Activated T-cell treated with anti-CD3 and anti-CD28 coated beads, Interleukin-2, amount 50 U/mL, for 24 hours (primary cell): ENCODE data around the gene NAV1.
"Not testable (repeated sequence)": the region's sequence is repeated elsewhere in the genome, so short reads cannot be mapped to it uniquely, and the experiment has no call there.

Source experiments
- DNase-seq: peaks from one replicate; pipeline ENCODE4 v3.0.0-alpha.2; 2020
- H3K27ac Mint-ChIP-seq: 2 replicates; pipeline ENCODE4 v1.8.0; 2020; ENCODE audit warnings: mild to moderate bottlenecking, mixed read lengths
- H3K27me3 Mint-ChIP-seq: 2 replicates; pipeline ENCODE4 v1.8.0; 2020; ENCODE audit warnings: mixed read lengths
- H3K36me3 Mint-ChIP-seq: 2 replicates; pipeline ENCODE4 v1.8.0; 2020; ENCODE audit warnings: low read depth, mixed read lengths
- H3K4me1 Mint-ChIP-seq: 2 replicates; pipeline ENCODE4 v1.8.0; 2020; ENCODE audit warnings: low read depth, mixed read lengths
- H3K4me3 Mint-ChIP-seq: 2 replicates; pipeline ENCODE4 v1.8.0; 2020; ENCODE audit warnings: mild to moderate bottlenecking, moderate library complexity, mixed read lengths
- H3K9me3 Mint-ChIP-seq: 2 replicates; pipeline ENCODE4 v1.8.0; 2020; ENCODE audit warnings: mixed read lengths

NAV1 gene

DNA sequence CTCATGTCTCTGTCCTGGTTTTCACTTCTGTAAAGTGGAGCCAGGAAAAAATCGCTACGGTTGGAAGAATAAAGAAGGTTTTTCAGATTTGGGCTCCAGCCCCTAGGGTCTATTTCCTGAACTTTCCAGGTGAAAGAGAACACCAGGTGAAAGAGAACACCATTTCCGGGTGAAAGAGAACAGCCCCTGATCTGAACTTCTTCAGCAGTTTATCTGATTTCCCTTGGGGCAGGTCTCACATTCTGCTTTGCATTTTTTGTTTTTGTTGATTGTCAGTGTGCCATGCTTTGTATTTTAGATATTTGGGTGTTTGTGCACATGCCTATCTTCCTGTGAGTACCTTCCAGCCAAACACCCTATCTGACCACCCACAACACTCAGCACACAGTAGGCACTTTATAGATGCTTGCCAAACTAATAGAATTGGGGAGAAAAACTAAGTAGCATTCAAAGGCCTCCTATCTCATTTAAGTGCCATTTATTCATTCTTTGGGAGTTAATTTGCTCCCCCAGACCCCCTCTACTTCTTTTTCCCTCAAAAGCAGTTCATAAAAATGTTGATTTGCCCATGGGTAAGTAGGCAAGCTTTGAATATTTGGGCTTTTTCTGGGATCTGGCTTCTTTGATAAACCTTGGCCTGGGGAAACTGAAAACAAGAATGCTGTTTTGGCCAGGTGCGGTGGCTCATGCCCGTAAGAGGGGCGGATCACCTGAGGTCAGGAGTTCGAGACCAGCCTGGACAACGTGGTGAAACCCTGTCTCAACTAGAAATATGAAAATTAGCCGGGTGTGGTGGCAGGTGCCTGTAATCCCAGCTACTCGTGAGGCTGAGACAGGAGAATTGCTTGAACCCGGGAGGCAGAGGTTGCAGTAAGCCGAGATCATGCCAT lies 2.2 kb downstream of the NAV1 start:
- Mint-ChIP-seq H3K4me1 (peaks cover 18% of the 10 kb centered on the region), H3K27ac (no peak overlapping the region), H3K36me3 (no peaks in the 10 kb centered on the region), H3K4me3 (no peak overlapping the region), H3K9me3 (no peaks in the 10 kb centered on the region), H3K27me3 (peaks cover 59% of the 10 kb centered on the region)
- DNase-seq = no peak

DNA sequence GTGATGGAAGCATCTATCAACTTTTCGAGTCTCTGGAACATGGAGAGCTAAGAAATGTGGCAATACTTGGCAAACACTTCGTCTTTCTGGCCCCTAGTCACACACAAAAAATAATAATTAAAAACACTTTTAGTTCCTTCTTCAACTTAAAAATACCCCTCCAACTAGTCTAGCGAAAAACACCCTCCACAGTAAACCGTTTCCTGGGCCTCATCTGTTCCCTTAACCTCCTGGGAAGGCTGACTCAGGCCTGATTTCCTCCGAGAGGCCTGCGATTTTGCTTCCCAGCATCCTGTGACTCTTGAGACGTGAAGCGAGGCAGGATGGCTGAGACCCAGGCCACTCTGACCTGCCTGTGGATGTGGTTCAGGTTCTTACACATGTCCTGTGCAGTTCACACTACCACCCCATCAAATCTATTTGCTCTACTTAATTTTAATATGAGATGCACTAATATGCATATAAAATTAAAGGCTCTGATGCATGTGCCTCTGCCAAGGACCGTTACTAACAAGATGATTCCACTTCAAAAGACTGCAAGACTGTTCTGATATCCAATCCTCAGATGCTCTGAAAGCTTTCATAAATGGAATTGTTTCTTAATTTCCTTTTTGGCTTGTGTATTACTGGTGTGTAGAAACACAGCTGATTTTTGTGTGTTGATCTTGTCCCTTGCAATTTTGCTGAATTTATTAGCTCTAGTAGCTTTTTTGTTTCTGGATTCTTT lies 3.5 kb downstream of the NAV1 start:
- no peak for DNase-seq
- no peak overlapping the region for H3K27ac Mint-ChIP-seq
- H3K27me3 Mint-ChIP-seq = peaks cover 46% of the 10 kb centered on the region
- no peaks in the 10 kb centered on the region for H3K36me3 Mint-ChIP-seq
- H3K9me3 Mint-ChIP-seq = no peaks in the 10 kb centered on the region
- peaks cover 18% of the 10 kb centered on the region for H3K4me1 Mint-ChIP-seq
- H3K4me3 Mint-ChIP-seq = no peak overlapping the region

DNA sequence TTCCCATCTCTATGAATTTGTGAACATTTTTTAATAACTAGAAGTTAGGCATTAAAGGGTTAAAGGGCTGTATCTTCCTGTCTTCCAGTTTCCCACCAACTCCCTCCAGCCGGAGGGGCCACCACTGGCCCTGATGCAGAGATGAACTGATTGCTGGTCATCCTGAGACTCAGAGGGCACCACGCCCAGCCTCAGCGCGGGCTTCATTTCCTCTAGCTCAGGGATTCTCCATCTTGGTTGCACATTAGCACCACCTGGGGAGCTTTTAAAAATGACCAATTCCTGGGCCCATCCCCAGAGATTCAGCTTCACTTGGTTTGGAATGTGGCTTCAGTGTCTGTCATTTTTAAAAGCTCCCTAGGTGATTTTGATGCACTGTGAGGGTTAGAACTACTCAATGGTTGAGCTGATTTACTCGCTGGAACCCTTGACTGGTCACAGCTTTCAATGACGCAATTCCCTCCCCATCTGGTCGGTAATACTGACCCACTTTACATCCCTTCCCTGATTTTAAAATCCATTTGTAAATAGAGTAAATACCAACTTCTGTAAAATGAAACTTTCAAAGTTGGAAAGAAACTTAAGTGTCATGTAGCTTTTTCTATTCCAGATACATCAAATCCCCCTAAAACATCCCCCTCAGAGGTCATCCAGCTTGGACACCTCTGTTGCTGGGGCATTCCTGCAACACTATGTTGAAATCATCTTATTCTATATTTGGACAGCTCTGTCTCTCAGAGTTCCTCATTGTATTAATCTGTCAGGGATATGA lies 5.1 kb downstream of the NAV1 start:
- no peak for DNase-seq
- H3K4me1 Mint-ChIP-seq = peaks cover 12% of the 10 kb centered on the region
- no peaks in the 10 kb centered on the region for H3K9me3 Mint-ChIP-seq
- peaks cover 33% of the 10 kb centered on the region for H3K27me3 Mint-ChIP-seq
- no peak overlapping the region for H3K4me3 Mint-ChIP-seq
- no peak overlapping the region for H3K27ac Mint-ChIP-seq
- no peaks in the 10 kb centered on the region for H3K36me3 Mint-ChIP-seq

DNA sequence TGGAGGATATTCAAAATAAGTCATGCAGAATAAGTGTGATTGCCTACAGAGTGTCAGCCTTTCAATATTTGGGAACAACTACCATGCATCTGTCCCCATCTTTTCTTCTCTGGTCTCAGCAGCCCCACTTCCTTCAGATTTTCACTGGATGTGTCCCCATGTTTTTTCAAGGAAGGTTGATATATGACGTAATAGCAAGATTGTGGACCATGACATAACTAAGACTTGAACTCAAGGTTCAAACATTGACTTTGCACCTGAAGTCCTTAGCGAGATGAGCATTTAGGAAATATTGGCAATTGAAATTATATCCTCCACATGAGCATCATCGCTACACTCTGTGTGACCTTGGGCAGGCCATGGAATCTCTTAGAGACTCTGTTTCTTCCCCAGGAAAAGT lies 5.8 kb downstream of the NAV1 start:
- no peaks in the 10 kb centered on the region for H3K36me3 Mint-ChIP-seq
- H3K9me3 Mint-ChIP-seq = no peaks in the 10 kb centered on the region
- H3K27me3 Mint-ChIP-seq = peaks cover 27% of the 10 kb centered on the region
- H3K4me3 Mint-ChIP-seq = no peak overlapping the region
- H3K4me1 Mint-ChIP-seq = peaks cover 7% of the 10 kb centered on the region
- no peak for DNase-seq
- H3K27ac Mint-ChIP-seq = no peak overlapping the region

DNA sequence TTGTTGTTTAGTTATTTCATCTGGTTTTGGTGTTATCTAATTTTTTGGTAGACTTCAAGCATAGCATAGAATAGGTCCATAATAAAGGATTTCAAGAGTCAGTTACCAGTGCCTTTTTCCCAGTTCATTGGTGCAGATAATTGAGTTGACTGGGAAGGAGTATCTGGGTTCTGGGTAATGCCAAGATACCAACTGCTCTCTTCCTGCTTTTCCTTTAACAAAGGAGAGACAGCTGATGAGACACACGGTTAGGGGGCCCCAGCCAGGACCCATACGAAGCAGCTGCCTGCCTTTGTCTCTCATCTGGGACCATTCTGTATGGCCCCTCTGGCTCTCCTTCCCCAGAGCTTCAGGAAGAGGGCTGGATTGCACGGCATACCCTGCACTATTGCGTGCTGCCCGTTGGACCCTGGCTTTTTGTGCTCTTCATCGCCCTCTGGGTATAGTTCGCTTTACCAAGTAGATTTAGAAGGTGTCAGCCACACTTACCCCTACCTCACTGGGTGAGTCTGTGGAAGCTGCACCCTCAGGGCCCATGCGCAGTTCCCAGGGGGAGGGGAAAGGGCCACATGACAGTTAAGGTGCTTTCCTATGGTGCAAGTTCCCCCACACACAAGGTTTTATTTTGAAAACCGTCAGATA lies 7.0 kb downstream of the NAV1 start:
- DNase-seq = no peak
- no peak overlapping the region for H3K4me3 Mint-ChIP-seq
- no peak overlapping the region for H3K27ac Mint-ChIP-seq
- peaks cover 14% of the 10 kb centered on the region for H3K27me3 Mint-ChIP-seq
- H3K4me1 Mint-ChIP-seq = no peaks in the 10 kb centered on the region
- H3K9me3 Mint-ChIP-seq = no peaks in the 10 kb centered on the region
- H3K36me3 Mint-ChIP-seq = no peaks in the 10 kb centered on the region

GRCh38 chr1:201549522-201549921 lies 10.6 kb downstream of the NAV1 start:
- H3K4me3 Mint-ChIP-seq, H3K36me3 Mint-ChIP-seq, DNase-seq, H3K27me3 Mint-ChIP-seq, H3K9me3 Mint-ChIP-seq, H3K4me1 Mint-ChIP-seq, H3K27ac Mint-ChIP-seq: not testable (repeated sequence)

- no peak for DNase-seq
- H3K4me3 Mint-ChIP-seq = no peak overlapping the region
- H3K27ac Mint-ChIP-seq = no peak overlapping the region
- no peaks in the 10 kb centered on the region for H3K4me1 Mint-ChIP-seq
- H3K36me3 Mint-ChIP-seq = no peaks in the 10 kb centered on the region
- H3K9me3 Mint-ChIP-seq = no peaks in the 10 kb centered on the region
- H3K27me3 Mint-ChIP-seq = no peaks in the 10 kb centered on the region
These were observed 12.2 kb downstream of the NAV1 start for GRCh38 chr1:201551096-201551495.

- Mint-ChIP-seq H3K4me3 (no peak overlapping the region), H3K4me1 (no peaks in the 10 kb centered on the region), H3K27me3 (no peaks in the 10 kb centered on the region), H3K9me3 (no peaks in the 10 kb centered on the region), H3K36me3 (no peaks in the 10 kb centered on the region), H3K27ac (no peak overlapping the region)
- no peak for DNase-seq
These were observed 13.2 kb downstream of the NAV1 start for GRCh38 chr1:201551877-201552731.

DNA sequence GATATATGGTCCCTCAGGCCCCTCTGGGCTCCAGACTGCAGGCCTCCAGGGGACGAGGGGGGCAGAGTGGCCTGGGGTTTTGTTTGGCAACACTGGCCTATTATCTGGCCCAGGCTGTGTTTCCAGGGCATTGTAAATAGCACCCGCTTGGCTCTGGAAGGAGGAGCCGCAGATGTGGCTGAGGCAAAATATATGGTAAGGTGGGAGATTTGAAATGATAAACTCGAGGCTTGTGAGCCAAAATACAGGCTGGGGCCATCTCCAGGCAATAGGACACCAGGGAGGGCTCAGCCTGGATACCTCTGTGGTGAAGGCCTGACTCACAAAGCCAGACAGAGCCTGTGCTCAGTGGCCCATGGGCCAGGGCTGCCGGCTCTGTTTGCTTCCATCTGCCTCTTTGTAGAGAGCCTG lies 14.0 kb downstream of the NAV1 start:
- no peaks in the 10 kb centered on the region for H3K9me3 Mint-ChIP-seq
- DNase-seq = no peak
- no peaks in the 10 kb centered on the region for H3K4me1 Mint-ChIP-seq
- H3K4me3 Mint-ChIP-seq = no peak overlapping the region
- H3K36me3 Mint-ChIP-seq = no peaks in the 10 kb centered on the region
- no peak overlapping the region for H3K27ac Mint-ChIP-seq
- no peaks in the 10 kb centered on the region for H3K27me3 Mint-ChIP-seq

DNA sequence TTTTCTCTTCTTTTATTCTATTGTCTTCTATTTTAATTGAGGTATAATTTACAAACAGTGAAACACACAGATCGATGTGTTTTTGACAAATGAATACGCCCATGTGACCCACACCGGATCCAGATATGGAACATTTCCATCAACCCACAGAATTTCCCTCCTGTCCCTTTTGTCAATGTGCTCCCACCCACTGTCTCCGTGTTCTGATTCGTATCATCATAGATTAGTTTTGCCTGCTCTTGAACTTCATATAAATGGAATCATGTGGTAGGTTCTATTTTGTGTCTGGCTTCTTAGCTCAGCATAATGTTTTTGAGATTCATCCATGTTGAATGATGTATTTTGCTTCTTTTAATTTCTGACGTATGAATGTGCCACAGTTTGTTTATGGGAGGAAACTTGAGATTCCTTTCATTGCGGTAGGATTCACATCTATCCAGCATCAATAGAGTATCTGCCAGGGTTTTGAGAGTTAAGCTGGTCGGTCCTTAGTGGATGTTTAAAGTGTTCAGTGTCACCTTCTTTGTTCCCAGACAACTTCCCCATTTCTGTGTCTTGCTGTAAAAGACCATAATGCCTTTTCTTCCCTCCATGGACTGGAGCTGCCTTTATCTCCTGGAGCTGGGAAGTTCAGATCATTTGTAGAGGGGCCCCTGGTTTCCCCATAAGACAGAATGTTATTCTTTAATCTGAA lies 14.7 kb downstream of the NAV1 start:
- H3K4me1 Mint-ChIP-seq = no peaks in the 10 kb centered on the region
- H3K4me3 Mint-ChIP-seq = no peak overlapping the region
- H3K27me3 Mint-ChIP-seq = no peaks in the 10 kb centered on the region
- no peaks in the 10 kb centered on the region for H3K36me3 Mint-ChIP-seq
- H3K9me3 Mint-ChIP-seq = no peaks in the 10 kb centered on the region
- H3K27ac Mint-ChIP-seq = no peak overlapping the region
- DNase-seq = no peak

DNA sequence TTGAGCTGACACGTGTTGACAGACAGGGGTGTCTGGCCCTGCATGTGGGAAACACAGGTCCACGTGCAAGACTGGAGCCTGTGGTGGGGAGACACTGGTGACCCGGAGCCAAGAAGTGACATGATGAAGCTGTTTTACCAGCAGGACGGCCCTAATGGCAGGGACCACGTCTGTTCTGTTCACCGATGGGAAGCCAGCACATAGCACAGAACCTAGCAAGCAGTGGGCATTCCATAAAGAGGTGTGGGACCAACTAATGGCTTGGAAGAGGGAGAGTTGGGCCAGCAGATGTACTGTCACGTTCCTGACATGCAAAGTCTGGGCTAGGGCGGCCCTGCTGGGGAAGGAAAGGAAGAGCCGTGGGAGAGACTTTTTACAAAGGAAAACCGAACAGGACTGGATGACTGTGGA lies 15.3 kb downstream of the NAV1 start:
- no peak overlapping the region for H3K4me3 Mint-ChIP-seq
- H3K4me1 Mint-ChIP-seq = no peaks in the 10 kb centered on the region
- no peak for DNase-seq
- H3K27ac Mint-ChIP-seq = no peak overlapping the region
- H3K27me3 Mint-ChIP-seq = no peaks in the 10 kb centered on the region
- no peaks in the 10 kb centered on the region for H3K36me3 Mint-ChIP-seq
- no peaks in the 10 kb centered on the region for H3K9me3 Mint-ChIP-seq

- no peaks in the 10 kb centered on the region for H3K36me3 Mint-ChIP-seq
- no peak for DNase-seq
- H3K9me3 Mint-ChIP-seq = no peaks in the 10 kb centered on the region
- H3K4me1 Mint-ChIP-seq = peaks cover 3% of the 10 kb centered on the region
- H3K27me3 Mint-ChIP-seq = no peaks in the 10 kb centered on the region
- no peak overlapping the region for H3K4me3 Mint-ChIP-seq
- no peak overlapping the region for H3K27ac Mint-ChIP-seq
These were observed 16.1 kb downstream of the NAV1 start for GRCh38 chr1:201554789-201555592.

DNA sequence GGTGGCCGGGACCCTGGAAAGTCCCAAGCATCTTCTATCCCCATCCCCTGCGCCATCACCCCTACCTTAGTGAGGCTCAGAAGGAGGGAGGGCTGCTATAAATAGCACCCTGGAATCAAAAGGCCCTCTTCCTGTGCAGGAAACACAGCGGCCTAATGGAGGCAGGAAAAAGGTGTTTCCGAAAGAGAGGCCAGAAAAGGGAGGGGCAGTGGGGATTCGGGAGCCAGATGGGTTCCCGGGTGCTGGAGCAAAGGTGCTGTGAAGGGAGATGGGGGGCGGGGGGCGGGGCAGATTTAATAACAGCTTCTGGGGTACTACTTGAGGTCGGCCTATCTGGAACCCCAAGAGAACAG lies 16.6 kb downstream of the NAV1 start:
- no peak overlapping the region for H3K4me3 Mint-ChIP-seq

More for the DNA sequence above, 16.6 kb downstream of the NAV1 start:
- Mint-ChIP-seq H3K27ac (no peak overlapping the region), H3K27me3 (no peaks in the 10 kb centered on the region), H3K36me3 (no peaks in the 10 kb centered on the region), H3K4me1 (peaks cover 3% of the 10 kb centered on the region), H3K9me3 (no peaks in the 10 kb centered on the region)
- no peak for DNase-seq
